AG04450 (cell line): ENCODE measurements around the gene IGSF5. TPM values are rescaled to one million over a fixed set of nuclear protein-coding genes. Genes with fewer than 3 reads are reported as not detected.

Experiments
- CTCF ChIA-PET: fragments of 300-600, 350-600 bp; formaldehyde crosslinking; extraction: SDS; loops from one replicate; lab custom pipeline; 2022; ENCODE audit warnings: antibody characterized with exemption, inconsistent platforms; lab: Charles Lee
- POLR2A ChIA-PET: fragments of 350-600 bp; formaldehyde crosslinking; extraction: SDS; loops from one replicate; lab custom pipeline; 2021; ENCODE audit warnings: antibody characterized with exemption, inconsistent platforms; lab: Yijun Ruan, JAX
- DNase-seq: peaks from one replicate; pipeline ENCODE4 v3.0.0-alpha.2; 2011; ENCODE audit warnings: low read depth, low spot score
- H3K27ac ChIP-seq: one replicate; pipeline ENCODE4 v1.5.1; 2012; ENCODE audit warnings: low read depth, low read length, control low read depth
- H3K27me3 ChIP-seq: one replicate; pipeline ENCODE4 v1.6.0; 2012; ENCODE audit warnings: low read length; ENCODE audit not compliant: control insufficient read depth, insufficient read depth
- H3K4me3 ChIP-seq: 2 replicates; pipeline ENCODE4 v1.5.1; 2011; ENCODE audit warnings: mild to moderate bottlenecking, low read depth, low read length, control low read depth
- H3K9me3 ChIP-seq: 2 replicates; pipeline ENCODE4 v1.5.1; 2012; ENCODE audit warnings: low read length; ENCODE audit not compliant: control insufficient read depth, insufficient read depth
- polyA plus RNA-seq: library from polyadenylated mRNA; depleted of rRNA; stranded (reverse); fragments of >200 nt; gene quantifications from 2 replicates; pipeline ENCODE4 v1.2.3, GENCODE V29; 2011
- TF ChIP-seq, protein P1 (sequence below): IDR thresholded peaks from 2 replicates; pipeline ENCODE4 v1.5.1; 2011; ENCODE audit warnings: low read depth, low read length, control low read depth, inconsistent platforms

Gene IGSF5
- polyA plus RNA-seq, 1 experiment, result not detected

DNA sequence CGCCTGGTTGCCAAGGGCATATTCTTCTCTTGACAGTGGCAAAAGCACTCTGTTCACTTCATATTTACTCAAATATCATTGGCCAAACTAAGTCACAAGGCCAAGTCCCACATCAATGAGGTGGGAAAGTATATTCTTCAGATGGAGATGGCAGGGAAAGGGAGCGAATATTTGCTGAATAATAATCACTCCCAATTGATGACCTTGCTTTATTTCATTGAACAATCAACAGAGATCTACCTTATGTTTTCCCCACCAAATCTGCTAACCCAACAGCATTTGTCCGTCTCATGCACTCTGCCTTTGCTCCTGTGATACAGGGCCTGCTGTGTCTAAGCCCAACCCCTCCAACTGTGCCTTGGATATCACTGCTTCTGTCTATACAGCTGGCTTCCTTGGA lies 77.1 kb downstream of the IGSF5 start:
- ChIA-PET CTCF (no interaction called here), POLR2A (no interaction called here)
- TF ChIP-seq, protein P1, sequence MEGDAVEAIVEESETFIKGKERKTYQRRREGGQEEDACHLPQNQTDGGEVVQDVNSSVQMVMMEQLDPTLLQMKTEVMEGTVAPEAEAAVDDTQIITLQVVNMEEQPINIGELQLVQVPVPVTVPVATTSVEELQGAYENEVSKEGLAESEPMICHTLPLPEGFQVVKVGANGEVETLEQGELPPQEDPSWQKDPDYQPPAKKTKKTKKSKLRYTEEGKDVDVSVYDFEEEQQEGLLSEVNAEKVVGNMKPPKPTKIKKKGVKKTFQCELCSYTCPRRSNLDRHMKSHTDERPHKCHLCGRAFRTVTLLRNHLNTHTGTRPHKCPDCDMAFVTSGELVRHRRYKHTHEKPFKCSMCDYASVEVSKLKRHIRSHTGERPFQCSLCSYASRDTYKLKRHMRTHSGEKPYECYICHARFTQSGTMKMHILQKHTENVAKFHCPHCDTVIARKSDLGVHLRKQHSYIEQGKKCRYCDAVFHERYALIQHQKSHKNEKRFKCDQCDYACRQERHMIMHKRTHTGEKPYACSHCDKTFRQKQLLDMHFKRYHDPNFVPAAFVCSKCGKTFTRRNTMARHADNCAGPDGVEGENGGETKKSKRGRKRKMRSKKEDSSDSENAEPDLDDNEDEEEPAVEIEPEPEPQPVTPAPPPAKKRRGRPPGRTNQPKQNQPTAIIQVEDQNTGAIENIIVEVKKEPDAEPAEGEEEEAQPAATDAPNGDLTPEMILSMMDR, result no peak
- peaks cover 3% of the 10 kb centered on the region for H3K9me3 ChIP-seq
- no peak for DNase-seq
- no peak overlapping the region for H3K4me3 ChIP-seq
- no peaks in the 10 kb centered on the region for H3K27me3 ChIP-seq
- H3K27ac ChIP-seq, result no peak overlapping the region

DNA sequence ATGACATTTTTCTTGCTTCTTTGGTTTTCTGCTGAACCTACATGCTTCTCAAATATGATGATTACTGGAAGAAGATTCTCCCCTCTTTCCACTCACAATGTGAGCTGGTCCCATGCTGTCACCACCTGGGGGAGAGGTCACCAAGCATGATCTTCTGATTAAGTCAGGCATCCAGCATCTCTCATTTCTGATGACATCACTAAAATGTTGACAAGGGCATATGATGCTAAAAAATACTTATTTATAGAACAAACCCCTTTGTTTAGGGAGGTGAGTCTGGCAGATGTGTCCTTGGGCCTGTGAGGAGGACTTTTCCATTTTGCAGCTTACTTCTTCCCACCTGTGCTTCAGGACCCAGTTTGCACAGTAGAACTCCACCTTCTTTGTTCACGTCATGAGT lies 80.3 kb downstream of the IGSF5 start:
- TF ChIP-seq, protein P1, result no peak
- H3K27ac ChIP-seq, result no peak overlapping the region
- H3K4me3 ChIP-seq, result no peak overlapping the region
- peaks cover 3% of the 10 kb centered on the region for H3K9me3 ChIP-seq
- H3K27me3 ChIP-seq, result no peaks in the 10 kb centered on the region
- ChIA-PET CTCF (no interaction called here), POLR2A (no interaction called here)
- no peak for DNase-seq

DNA sequence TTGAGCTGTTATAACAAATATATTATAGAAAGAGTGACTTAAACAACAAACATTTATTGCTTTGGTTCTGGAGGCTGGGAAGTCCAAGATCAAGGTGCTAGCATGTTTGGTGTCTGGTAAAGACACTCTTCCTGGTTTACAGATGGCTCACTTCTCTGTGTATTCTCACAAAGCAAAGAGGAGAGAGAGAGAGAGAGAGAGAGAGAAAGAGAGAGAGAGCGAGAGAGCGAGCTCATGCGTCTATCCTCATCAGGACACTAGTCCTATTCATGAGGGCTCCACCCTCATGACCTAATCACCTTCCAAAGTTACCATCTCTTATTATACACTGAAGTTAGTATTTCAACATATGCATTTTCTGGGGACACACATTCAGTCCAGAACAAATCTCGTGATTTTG lies 89.6 kb downstream of the IGSF5 start:
- POLR2A ChIA-PET, result no interaction called here
- DNase-seq, result no peak
- CTCF ChIA-PET, result no interaction called here
- H3K4me3 ChIP-seq, result no peak overlapping the region
- no peaks in the 10 kb centered on the region for H3K27me3 ChIP-seq
- TF ChIP-seq, protein P1, result no peak
- H3K9me3 ChIP-seq, result peaks cover 5% of the 10 kb centered on the region; the same call in 1 of the 2 replicates
- no peak overlapping the region for H3K27ac ChIP-seq

DNA sequence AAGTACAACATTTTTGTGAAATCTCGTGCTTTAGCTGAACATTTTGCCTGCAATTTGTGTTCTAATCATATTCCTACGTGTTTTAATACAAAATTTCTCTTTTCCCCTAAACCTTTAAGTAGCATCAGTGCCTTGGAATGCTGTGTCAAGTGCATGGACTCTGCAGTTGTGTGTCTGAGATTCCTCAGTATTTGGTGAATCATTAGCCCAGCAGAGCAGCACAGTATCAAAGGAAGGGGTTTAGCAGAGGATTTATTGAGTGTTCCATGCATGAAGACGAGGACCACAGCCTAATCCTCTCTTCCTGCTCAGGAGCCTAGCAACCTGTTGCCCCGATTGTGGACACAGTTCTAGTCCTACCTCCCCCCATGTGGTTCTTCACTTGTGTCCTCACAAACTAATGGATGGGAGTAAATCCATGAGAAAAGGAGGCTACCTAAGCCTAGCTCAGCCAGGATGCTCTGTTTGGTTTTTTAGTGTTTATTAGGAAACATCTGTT lies 92.9 kb downstream of the IGSF5 start:
- no peak for DNase-seq
- Histone ChIP-seq H3K27ac (no peak overlapping the region), H3K4me3 (no peak overlapping the region), H3K27me3 (no peaks in the 10 kb centered on the region), H3K9me3 (peaks cover 23% of the 10 kb centered on the region)
- TF ChIP-seq, protein P1, result no peak
- ChIA-PET CTCF (no interaction called here), POLR2A (no interaction called here)

DNA sequence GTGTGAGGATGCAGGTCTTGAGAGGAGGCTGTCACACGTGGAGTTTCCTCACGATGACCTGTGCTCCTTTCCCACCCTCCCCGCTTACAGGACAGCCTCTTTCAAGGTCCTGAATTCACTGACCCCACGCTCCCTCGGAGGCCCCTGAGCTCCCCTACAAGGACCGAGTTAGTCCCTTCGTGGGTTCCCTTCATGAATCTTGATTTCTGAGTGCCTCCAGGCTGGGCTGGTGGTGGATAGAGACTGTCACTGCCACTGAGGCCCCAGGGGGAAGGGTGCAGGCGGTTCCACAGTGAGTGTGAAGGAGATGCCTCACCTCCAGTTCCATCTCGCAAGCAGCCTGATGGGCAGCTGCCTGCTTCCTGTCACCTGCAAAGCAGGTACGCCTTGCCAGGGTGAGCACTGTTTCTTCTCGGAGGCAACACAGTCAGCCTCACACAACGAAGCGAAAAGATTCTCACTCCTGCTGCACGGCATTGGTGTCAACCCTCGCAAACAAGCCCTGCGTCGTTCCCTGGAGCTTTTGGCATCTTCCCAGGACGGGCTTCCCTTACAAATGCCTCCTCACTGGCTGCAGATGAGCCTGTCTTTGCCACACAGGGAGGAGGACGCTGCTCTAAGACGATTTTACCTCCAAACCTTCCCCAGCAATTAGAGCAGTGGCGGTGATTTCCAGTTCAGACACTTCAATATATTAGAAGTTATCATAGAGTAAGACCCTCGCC lies 95.6 kb downstream of the IGSF5 start:
- POLR2A ChIA-PET, result no interaction called here
- TF ChIP-seq, protein P1, result no peak
- H3K4me3 ChIP-seq, result no peak overlapping the region
- H3K27me3 ChIP-seq, result no peaks in the 10 kb centered on the region
- no peak overlapping the region for H3K27ac ChIP-seq
- peaks cover 31% of the 10 kb centered on the region for H3K9me3 ChIP-seq
- CTCF ChIA-PET, result no interaction called here
- no peak for DNase-seq
